ENCODE measurements around the gene GP1BA.

The GP1BA gene

GRCh38 chr17:4965311-4965986 is 33.4 kb downstream of the GP1BA start:
- H3K27ac ChIP-seq: no peak overlapping the region

GRCh38 chr17:4966844-4967538 is 34.9 kb downstream of the GP1BA start:
- no peak for TF ChIP-seq CTCF (conservative IDR thresholded peaks at IDR 0.05)

More at GRCh38 chr17:4965311-4965986, 33.4 kb downstream of the GP1BA start:
- TF ChIP-seq CTCF (conservative IDR thresholded peaks at IDR 0.05): no peak

GRCh38 chr17:4967539-4968485 is 35.7 kb downstream of the GP1BA start, which contains the start of gene SPAG7:
Gene SPAG7, minus strand, starts transcription at chr17:4967817. Its CDS starts 13 bp downstream, at chr17:4967804.
- TF ChIP-seq CTCF (conservative IDR thresholded peaks at IDR 0.05): no peak
- peak within 1 kb of the TSS; percentile 85 for H3K27ac ChIP-seq

More at GRCh38 chr17:4966844-4967538, 34.9 kb downstream of the GP1BA start:
- H3K27ac ChIP-seq: peak overlapping the region; percentile 85

GRCh38 chr17:4968486-4969046 is 36.5 kb downstream of the GP1BA start:
- peak overlapping the region; percentile 85 for H3K27ac ChIP-seq
- no peak for TF ChIP-seq CTCF (conservative IDR thresholded peaks at IDR 0.05)

GRCh38 chr17:4969047-4969550 is 37.0 kb downstream of the GP1BA start:
- TF ChIP-seq CTCF (conservative IDR thresholded peaks at IDR 0.05): no peak
- H3K27ac ChIP-seq: peak overlapping the region; percentile 85

GRCh38 chr17:4969551-4970173 is 37.6 kb downstream of the GP1BA start:
- no peak for TF ChIP-seq CTCF (conservative IDR thresholded peaks at IDR 0.05)
- H3K27ac ChIP-seq: peak overlapping the region; percentile 85; the same call in 1 of the 2 replicates

Measured in VCaP (cell line).